Activated CD8-positive, alpha-beta memory T cell treated with anti-CD3 and anti-CD28 coated beads, Interleukin-2, amount 50 U/mL, for 1 hour (primary cell): ENCODE measurements around the gene MAPK10.
"Not testable (repeated sequence)": the region's sequence is repeated elsewhere in the genome, so short reads cannot be mapped to it uniquely, and the experiment has no call there.

Source experiments
- DNase-seq: peaks from one replicate; pipeline ENCODE4 v3.0.0-alpha.2; 2020; ENCODE audit errors: extremely low read depth

MAPK10 gene

GRCh38 chr4:86036736-86037135 is 323.1 kb downstream of the MAPK10 start:
- DNase-seq: no peak

- DNase-seq: no peak
Measured at GRCh38 chr4:86035688-86036087, 324.2 kb downstream of the MAPK10 start.

- no peak for DNase-seq
Measured at GRCh38 chr4:86034616-86035015, 325.2 kb downstream of the MAPK10 start.

- no peak for DNase-seq
Measured at GRCh38 chr4:86033171-86033570, 326.7 kb downstream of the MAPK10 start.

- no peak for DNase-seq
Measured at GRCh38 chr4:86032476-86033022, 327.3 kb downstream of the MAPK10 start.

GRCh38 chr4:86031927-86032326 is 327.9 kb downstream of the MAPK10 start:
- no peak for DNase-seq

- DNase-seq: no peak
Measured at GRCh38 chr4:86026720-86027119, 333.1 kb downstream of the MAPK10 start.

- DNase-seq: not testable (repeated sequence)
Measured at GRCh38 chr4:86021671-86022070, 338.2 kb downstream of the MAPK10 start.

GRCh38 chr4:86019906-86020305 is 339.9 kb downstream of the MAPK10 start:
- DNase-seq: no peak

- DNase-seq: no peak
Measured at GRCh38 chr4:86019362-86019761, 340.5 kb downstream of the MAPK10 start.

- no peak for DNase-seq
Measured at GRCh38 chr4:86015412-86016350, 344.2 kb downstream of the MAPK10 start.

- DNase-seq: no peak
Measured at GRCh38 chr4:86014599-86014998, 345.3 kb downstream of the MAPK10 start.

- no peak for DNase-seq
Measured at GRCh38 chr4:86013621-86014020, 346.2 kb downstream of the MAPK10 start.

- DNase-seq: no peak
Measured at GRCh38 chr4:86011117-86011516, 348.7 kb downstream of the MAPK10 start.

GRCh38 chr4:86007042-86007441 is 352.8 kb downstream of the MAPK10 start:
- no peak for DNase-seq

GRCh38 chr4:86006057-86006456 is 353.8 kb downstream of the MAPK10 start:
- DNase-seq: no peak

- DNase-seq: no peak
Measured at GRCh38 chr4:86004030-86004429, 355.8 kb downstream of the MAPK10 start.

- no peak for DNase-seq
Measured at GRCh38 chr4:86001591-86001990, 358.3 kb downstream of the MAPK10 start.

GRCh38 chr4:85995361-85995760 is 364.5 kb downstream of the MAPK10 start:
- DNase-seq: no peak

GRCh38 chr4:85994576-85994975 is 365.3 kb downstream of the MAPK10 start:
- DNase-seq: no peak

GRCh38 chr4:85993641-85994040 is 366.2 kb downstream of the MAPK10 start:
- no peak for DNase-seq

GRCh38 chr4:85986266-85986665 is 373.6 kb downstream of the MAPK10 start:
- no peak for DNase-seq

- no peak for DNase-seq
Measured at GRCh38 chr4:85979276-85979675, 380.6 kb downstream of the MAPK10 start.
